ENCODE measurements around the gene YKT6.
"Not testable (repeated sequence)": the region's sequence is repeated elsewhere in the genome, so short reads cannot be mapped to it uniquely, and the experiment has no call there.

YKT6 gene

GRCh38 chr7:44167920-44168319, 32.9 kb upstream of the YKT6 start:
- no peak overlapping the region for H3K4me3 ChIP-seq (ENCODE audit: low read depth, low read length)
- H3K36me3 ChIP-seq (ENCODE audit: control insufficient read depth in 2 of 2, insufficient read depth in 1 of 2, low read length in 2 of 2): no peaks in the 10 kb centered on the region
- no peaks in the 10 kb centered on the region for H3K4me1 ChIP-seq (ENCODE audit: control insufficient read depth, insufficient read depth, low read length)
- ChIA-PET CTCF (no interaction called here), POLR2A (no interaction called here)
- no peaks in the 10 kb centered on the region for H3K9me3 ChIP-seq (ENCODE audit: control insufficient read depth, insufficient read depth, low read depth, low read length)
- TF ChIP-seq ZSCAN30 (tag by site-specific recombination; IDR thresholded peaks at IDR 0.05): no peak
- TF ChIP-seq ZBTB10 (tag by site-specific recombination; IDR thresholded peaks at IDR 0.05): no peak
- TF ChIP-seq ZNF211 (tag by site-specific recombination; IDR thresholded peaks at IDR 0.05; ENCODE audit: low read depth): no peak
- TF ChIP-seq ZBTB8A (tag by site-specific recombination; IDR thresholded peaks at IDR 0.05): no peak
- TF ChIP-seq ZSCAN23 (tag by site-specific recombination; IDR thresholded peaks at IDR 0.05): no peak
- TF ChIP-seq ZNF514 (tag by site-specific recombination; IDR thresholded peaks at IDR 0.05): no peak
- no peak for TF ChIP-seq ZNF169 (tag by site-specific recombination; IDR thresholded peaks at IDR 0.05)
- no peak for TF ChIP-seq ZEB2 (tag by site-specific recombination; IDR thresholded peaks at IDR 0.05)
- TF ChIP-seq, protein P1, sequence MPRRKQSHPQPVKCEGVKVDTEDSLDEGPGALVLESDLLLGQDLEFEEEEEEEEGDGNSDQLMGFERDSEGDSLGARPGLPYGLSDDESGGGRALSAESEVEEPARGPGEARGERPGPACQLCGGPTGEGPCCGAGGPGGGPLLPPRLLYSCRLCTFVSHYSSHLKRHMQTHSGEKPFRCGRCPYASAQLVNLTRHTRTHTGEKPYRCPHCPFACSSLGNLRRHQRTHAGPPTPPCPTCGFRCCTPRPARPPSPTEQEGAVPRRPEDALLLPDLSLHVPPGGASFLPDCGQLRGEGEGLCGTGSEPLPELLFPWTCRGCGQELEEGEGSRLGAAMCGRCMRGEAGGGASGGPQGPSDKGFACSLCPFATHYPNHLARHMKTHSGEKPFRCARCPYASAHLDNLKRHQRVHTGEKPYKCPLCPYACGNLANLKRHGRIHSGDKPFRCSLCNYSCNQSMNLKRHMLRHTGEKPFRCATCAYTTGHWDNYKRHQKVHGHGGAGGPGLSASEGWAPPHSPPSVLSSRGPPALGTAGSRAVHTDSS (tag by site-specific recombination; IDR thresholded peaks at IDR 0.05): no peak
- TF ChIP-seq, protein P2, sequence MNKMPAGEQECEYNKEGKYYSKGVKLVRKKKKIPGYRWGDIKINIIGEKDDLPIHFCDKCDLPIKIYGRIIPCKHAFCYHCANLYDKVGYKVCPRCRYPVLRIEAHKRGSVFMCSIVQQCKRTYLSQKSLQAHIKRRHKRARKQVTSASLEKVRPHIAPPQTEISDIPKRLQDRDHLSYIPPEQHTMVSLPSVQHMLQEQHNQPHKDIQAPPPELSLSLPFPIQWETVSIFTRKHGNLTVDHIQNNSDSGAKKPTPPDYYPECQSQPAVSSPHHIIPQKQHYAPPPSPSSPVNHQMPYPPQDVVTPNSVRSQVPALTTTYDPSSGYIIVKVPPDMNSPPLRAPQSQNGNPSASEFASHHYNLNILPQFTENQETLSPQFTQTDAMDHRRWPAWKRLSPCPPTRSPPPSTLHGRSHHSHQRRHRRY (tag by site-specific recombination; IDR thresholded peaks at IDR 0.05): no peak
- no peak for TF ChIP-seq PATZ1 (tag by site-specific recombination; IDR thresholded peaks at IDR 0.05)
- TF ChIP-seq, protein P3, sequence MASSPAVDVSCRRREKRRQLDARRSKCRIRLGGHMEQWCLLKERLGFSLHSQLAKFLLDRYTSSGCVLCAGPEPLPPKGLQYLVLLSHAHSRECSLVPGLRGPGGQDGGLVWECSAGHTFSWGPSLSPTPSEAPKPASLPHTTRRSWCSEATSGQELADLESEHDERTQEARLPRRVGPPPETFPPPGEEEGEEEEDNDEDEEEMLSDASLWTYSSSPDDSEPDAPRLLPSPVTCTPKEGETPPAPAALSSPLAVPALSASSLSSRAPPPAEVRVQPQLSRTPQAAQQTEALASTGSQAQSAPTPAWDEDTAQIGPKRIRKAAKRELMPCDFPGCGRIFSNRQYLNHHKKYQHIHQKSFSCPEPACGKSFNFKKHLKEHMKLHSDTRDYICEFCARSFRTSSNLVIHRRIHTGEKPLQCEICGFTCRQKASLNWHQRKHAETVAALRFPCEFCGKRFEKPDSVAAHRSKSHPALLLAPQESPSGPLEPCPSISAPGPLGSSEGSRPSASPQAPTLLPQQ (tag by site-specific recombination; IDR thresholded peaks at IDR 0.05): no peak
- TF ChIP-seq MYNN (tag by site-specific recombination; IDR thresholded peaks at IDR 0.05; ENCODE audit: borderline replicate concordance): no peak
- TF ChIP-seq ZNF530 (tag by site-specific recombination; IDR thresholded peaks at IDR 0.05; ENCODE audit: low read depth): no peak
- no peak for TF ChIP-seq HOXA7 (CRISPR knock-in tag; IDR thresholded peaks at IDR 0.05; ENCODE audit: borderline replicate concordance)
- no peak for TF ChIP-seq ZNF830 (tag by site-specific recombination; IDR thresholded peaks at IDR 0.05; ENCODE audit: low read depth)
- H3K27ac ChIP-seq (ENCODE audit: extremely low read depth, low read depth, low read length): no peak overlapping the region

DNA sequence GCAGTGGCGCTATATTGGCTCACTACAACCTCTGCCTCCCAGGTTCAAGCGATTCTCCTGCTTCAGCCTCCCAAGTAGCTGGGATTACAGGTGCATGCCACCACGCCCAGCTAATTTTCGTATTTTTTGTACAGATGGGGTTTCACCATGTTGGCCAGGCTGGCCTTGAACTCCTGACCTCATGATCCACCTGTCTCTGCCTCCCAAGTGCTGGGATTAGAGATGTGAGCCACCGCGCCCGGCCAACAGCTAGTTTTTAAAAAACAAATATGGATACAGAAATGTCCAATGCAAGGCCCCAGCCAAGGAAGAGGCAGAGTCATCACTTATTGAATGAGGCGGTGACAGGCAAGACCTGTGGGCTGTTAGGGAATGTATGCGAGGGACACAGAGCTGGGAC, 28.9 kb upstream of the YKT6 start:
- H3K4me3 ChIP-seq (ENCODE audit: low read depth, low read length); H3K36me3 ChIP-seq (ENCODE audit: control insufficient read depth in 2 of 2, insufficient read depth in 1 of 2, low read length in 2 of 2); POLR2A ChIA-PET; H3K27ac ChIP-seq (ENCODE audit: extremely low read depth, low read depth, low read length); H3K9me3 ChIP-seq (ENCODE audit: control insufficient read depth, insufficient read depth, low read depth, low read length); H3K4me1 ChIP-seq (ENCODE audit: control insufficient read depth, insufficient read depth, low read length): not testable (repeated sequence)
- CTCF ChIA-PET: interaction anchor here (0.7 kb wide), 1 partner anchor 83 kb away, joined by 3 read pairs; no protein-coding TSS in a partner anchor

All from HEK293 (cell line).